ENCODE results near the gene AKIP1. TPM values are rescaled to one million over a fixed set of nuclear protein-coding genes. Genes with fewer than 3 reads are reported as not detected.

Gene AKIP1
- 28.6 TPM for polyA plus RNA-seq (2013, experiment 1 of 2)
- 28.9 TPM for polyA plus RNA-seq (2013, experiment 2 of 2)

GRCh38 chr11:8911029-8911823 lies at the start of gene AKIP1:
TSS of gene AKIP1 (plus strand) at chr11:8911189. CDS start at chr11:8911450, 261 bp downstream.
- Histone ChIP-seq H3K4me1 (ENCODE audit: control insufficient read depth in 2 of 2, insufficient read depth in 1 of 2, low read depth in 1 of 2, low read length in 2 of 2) (peaks cover 10 to 13% of the 10 kb centered on the region in 2 donors), H2BK12ac (ENCODE audit: low read length) (peak within 1 kb of the TSS; percentile 66), H3K36me3 (replicated peaks in 1 of 2; ENCODE audit: control insufficient read depth in 2 of 2, insufficient read depth in 2 of 2, low read length in 2 of 2) (peaks cover 0 to 32% of the 10 kb centered on the region in 2 donors), H4K8ac (ENCODE audit: low read depth, low read length) (peak within 1 kb of the TSS; percentile 31), H3K4me3 (ENCODE audit: low read length in 2 of 2) (peak within 1 kb of the TSS; percentile 69 to 84), H3K9ac (ENCODE audit: low read depth, low read length, poor library complexity) (peak within 1 kb of the TSS; percentile 99), H3K14ac (ENCODE audit: low read length) (peak within 1 kb of the TSS; percentile 86), H3K4ac (ENCODE audit: low read length) (peak within 1 kb of the TSS; percentile 86), H3K27me3 (ENCODE audit: control insufficient read depth in 3 of 3, insufficient read depth in 3 of 3, low read depth in 1 of 3, low read length in 3 of 3) (peaks cover 0 to 13% (median 0%) of the 10 kb centered on the region in 3 experiments), H3K23ac (ENCODE audit: low read depth, low read length, poor library complexity) (peak within 1 kb of the TSS; percentile 60), H4K91ac (ENCODE audit: low read depth, low read length, poor library complexity) (peak within 1 kb of the TSS; percentile 25), H2BK5ac (ENCODE audit: low read length) (peak within 1 kb of the TSS; percentile 99), H3K9me3 (replicated peaks in 1 of 2; ENCODE audit: control insufficient read depth in 2 of 2, insufficient read depth in 1 of 2, low read depth in 1 of 2, low read length in 2 of 2) (no peaks in the 10 kb centered on the region), H3K79me1 (ENCODE audit: low read depth, low read length) (no peaks in the 10 kb centered on the region), H2BK120ac (ENCODE audit: low read depth, low read length) (peak within 1 kb of the TSS; percentile 98), H3K18ac (ENCODE audit: low read length) (peak within 1 kb of the TSS; percentile 98), H2BK15ac (ENCODE audit: low read length) (peak within 1 kb of the TSS; percentile 90), H2AK5ac (ENCODE audit: low read depth, low read length) (peak within 1 kb of the TSS; percentile 93), H3K27ac (replicated peaks; ENCODE audit: low read length) (peak within 1 kb of the TSS; percentile 95), H3K4me2 (ENCODE audit: insufficient read depth, low read length, poor library complexity, severe bottlenecking) (peak within 1 kb of the TSS; percentile 68), H2AFZ (ENCODE audit: low read length) (peak within 1 kb of the TSS; percentile 96)
- DNase-seq (ENCODE audit: low spot score) = peak; percentile 98
- WGBS, 2 donors (ENCODE audit: extremely low coverage in 2 of 2, insufficient read length in 2 of 2, insufficient replicate concordance in 1 of 2) = no CpG with 5 or more reads among the region's 68 CpGs

DNA sequence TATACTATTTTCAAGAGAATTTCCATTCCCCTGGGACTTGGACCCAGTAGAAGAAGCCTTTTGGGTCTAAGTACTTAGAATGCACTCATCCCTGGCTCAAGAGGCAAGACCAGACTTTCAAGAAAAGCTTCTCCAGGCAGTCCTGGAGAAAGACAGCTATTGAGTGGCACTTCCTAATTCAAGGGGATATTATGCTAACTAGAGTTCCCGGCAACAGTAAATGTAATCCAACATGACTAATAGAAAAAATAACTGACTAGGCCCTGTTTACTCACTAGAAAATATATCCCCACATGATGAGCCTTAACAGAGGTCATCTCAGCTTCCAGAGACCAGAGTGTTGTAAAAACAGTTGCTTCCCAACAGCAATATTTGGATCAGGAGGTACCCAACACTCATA lies 47.2 kb upstream of the AKIP1 start:
- H2AK5ac ChIP-seq (ENCODE audit: low read depth, low read length) = no peak overlapping the region
- peaks cover 0 to 4% of the 10 kb centered on the region in 2 donors for H3K9me3 ChIP-seq (replicated peaks in 1 of 2; ENCODE audit: control insufficient read depth in 2 of 2, insufficient read depth in 1 of 2, low read depth in 1 of 2, low read length in 2 of 2)
- no peak overlapping the region for H4K8ac ChIP-seq (ENCODE audit: low read depth, low read length)
- WGBS, 2 donors (ENCODE audit: extremely low coverage in 2 of 2, insufficient read length in 2 of 2, insufficient replicate concordance in 1 of 2) = no CpG with 5 or more reads among the region's 1 CpG
- no peak overlapping the region for H2BK15ac ChIP-seq (ENCODE audit: low read length)
- H2BK120ac ChIP-seq (ENCODE audit: low read depth, low read length) = no peak overlapping the region
- H3K79me1 ChIP-seq (ENCODE audit: low read depth, low read length) = no peaks in the 10 kb centered on the region
- no peak overlapping the region for H2BK12ac ChIP-seq (ENCODE audit: low read length)
- no peak overlapping the region for H3K4ac ChIP-seq (ENCODE audit: low read length)
- no peak overlapping the region for H3K27ac ChIP-seq (replicated peaks; ENCODE audit: low read length)
- H3K9ac ChIP-seq (ENCODE audit: low read depth, low read length, poor library complexity) = no peak overlapping the region
- no peak overlapping the region for H3K4me2 ChIP-seq (ENCODE audit: insufficient read depth, low read length, poor library complexity, severe bottlenecking)
- no peak overlapping the region for H3K14ac ChIP-seq (ENCODE audit: low read length)
- H3K23ac ChIP-seq (ENCODE audit: low read depth, low read length, poor library complexity) = no peak overlapping the region
- H3K18ac ChIP-seq (ENCODE audit: low read length) = no peak overlapping the region
- no peak overlapping the region for H2BK5ac ChIP-seq (ENCODE audit: low read length)
- no peak for DNase-seq (ENCODE audit: low spot score)
- H3K27me3 ChIP-seq (ENCODE audit: control insufficient read depth in 3 of 3, insufficient read depth in 3 of 3, low read depth in 1 of 3, low read length in 3 of 3) = no peaks in the 10 kb centered on the region
- no peak overlapping the region for H3K4me3 ChIP-seq (ENCODE audit: low read length in 2 of 2)
- H3K4me1 ChIP-seq (ENCODE audit: control insufficient read depth in 2 of 2, insufficient read depth in 1 of 2, low read depth in 1 of 2, low read length in 2 of 2) = peaks cover 0 to 14% of the 10 kb centered on the region in 2 donors
- no peak overlapping the region for H4K91ac ChIP-seq (ENCODE audit: low read depth, low read length, poor library complexity)
- no peaks in the 10 kb centered on the region for H3K36me3 ChIP-seq (replicated peaks in 1 of 2; ENCODE audit: control insufficient read depth in 2 of 2, insufficient read depth in 2 of 2, low read length in 2 of 2)
- H2AFZ ChIP-seq (ENCODE audit: low read length) = no peak overlapping the region

GRCh38 chr11:8865304-8865703 lies 45.7 kb upstream of the AKIP1 start:
- Histone ChIP-seq H3K36me3 (replicated peaks in 1 of 2; ENCODE audit: control insufficient read depth in 2 of 2, insufficient read depth in 2 of 2, low read length in 2 of 2) (no peaks in the 10 kb centered on the region), H3K27ac (replicated peaks; ENCODE audit: low read length) (no peak overlapping the region), H4K8ac (ENCODE audit: low read depth, low read length) (no peak overlapping the region), H3K23ac (ENCODE audit: low read depth, low read length, poor library complexity) (no peak overlapping the region), H2BK120ac (ENCODE audit: low read depth, low read length) (no peak overlapping the region), H2AFZ (ENCODE audit: low read length) (no peak overlapping the region), H3K4me2 (ENCODE audit: insufficient read depth, low read length, poor library complexity, severe bottlenecking) (no peak overlapping the region), H3K4ac (ENCODE audit: low read length) (no peak overlapping the region), H3K9me3 (replicated peaks in 1 of 2; ENCODE audit: control insufficient read depth in 2 of 2, insufficient read depth in 1 of 2, low read depth in 1 of 2, low read length in 2 of 2) (peaks cover 0 to 4% of the 10 kb centered on the region in 2 donors), H3K14ac (ENCODE audit: low read length) (no peak overlapping the region), H3K4me1 (ENCODE audit: control insufficient read depth in 2 of 2, insufficient read depth in 1 of 2, low read depth in 1 of 2, low read length in 2 of 2) (peaks cover 6 to 16% of the 10 kb centered on the region in 2 donors), H3K4me3 (ENCODE audit: low read length in 2 of 2) (no peak overlapping the region), H4K91ac (ENCODE audit: low read depth, low read length, poor library complexity) (no peak overlapping the region), H3K79me1 (ENCODE audit: low read depth, low read length) (no peaks in the 10 kb centered on the region), H2BK15ac (ENCODE audit: low read length) (no peak overlapping the region), H3K27me3 (ENCODE audit: control insufficient read depth in 3 of 3, insufficient read depth in 3 of 3, low read depth in 1 of 3, low read length in 3 of 3) (no peaks in the 10 kb centered on the region), H3K18ac (ENCODE audit: low read length) (no peak overlapping the region), H3K9ac (ENCODE audit: low read depth, low read length, poor library complexity) (no peak overlapping the region), H2BK12ac (ENCODE audit: low read length) (no peak overlapping the region), H2BK5ac (ENCODE audit: low read length) (no peak overlapping the region), H2AK5ac (ENCODE audit: low read depth, low read length) (no peak overlapping the region)
- DNase-seq (ENCODE audit: low spot score) = no peak

DNA sequence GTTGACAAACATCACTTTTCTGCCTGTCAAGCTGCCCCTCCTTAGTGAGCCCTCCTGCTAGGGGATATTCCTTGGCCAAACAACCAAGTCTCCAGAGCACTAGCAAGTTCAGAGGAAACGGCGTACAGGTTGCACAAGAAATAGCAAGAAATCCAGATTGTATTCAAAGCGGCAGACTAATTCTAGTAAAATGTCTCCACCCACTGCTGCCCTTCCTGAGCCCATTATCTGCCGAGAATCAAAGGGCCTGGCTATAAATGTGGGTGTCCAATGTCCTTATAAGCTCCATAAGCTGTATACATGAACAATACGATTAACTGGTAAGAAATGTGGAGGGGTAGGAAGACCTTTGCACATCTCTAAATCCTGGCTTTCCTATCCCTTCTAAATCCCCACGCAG lies 44.0 kb upstream of the AKIP1 start:
- H2AFZ ChIP-seq (ENCODE audit: low read length) = no peak overlapping the region
- no peak overlapping the region for H2BK120ac ChIP-seq (ENCODE audit: low read depth, low read length)
- no peak overlapping the region for H2AK5ac ChIP-seq (ENCODE audit: low read depth, low read length)
- H3K18ac ChIP-seq (ENCODE audit: low read length) = no peak overlapping the region
- no peak overlapping the region for H3K4me2 ChIP-seq (ENCODE audit: insufficient read depth, low read length, poor library complexity, severe bottlenecking)
- no peak overlapping the region for H4K8ac ChIP-seq (ENCODE audit: low read depth, low read length)
- H4K91ac ChIP-seq (ENCODE audit: low read depth, low read length, poor library complexity) = no peak overlapping the region
- H3K4me3 ChIP-seq (ENCODE audit: low read length in 2 of 2) = no peak overlapping the region
- no peak overlapping the region for H3K4ac ChIP-seq (ENCODE audit: low read length)
- no peak overlapping the region for H3K9ac ChIP-seq (ENCODE audit: low read depth, low read length, poor library complexity)
- no peak overlapping the region for H2BK15ac ChIP-seq (ENCODE audit: low read length)
- WGBS, 2 donors (ENCODE audit: extremely low coverage in 2 of 2, insufficient read length in 2 of 2, insufficient replicate concordance in 1 of 2) = no CpG with 5 or more reads among the region's 6 CpGs
- H3K27me3 ChIP-seq (ENCODE audit: control insufficient read depth in 3 of 3, insufficient read depth in 3 of 3, low read depth in 1 of 3, low read length in 3 of 3) = no peaks in the 10 kb centered on the region
- H3K36me3 ChIP-seq (replicated peaks in 1 of 2; ENCODE audit: control insufficient read depth in 2 of 2, insufficient read depth in 2 of 2, low read length in 2 of 2) = no peaks in the 10 kb centered on the region
- DNase-seq (ENCODE audit: low spot score) = no peak
- no peaks in the 10 kb centered on the region for H3K79me1 ChIP-seq (ENCODE audit: low read depth, low read length)
- H2BK12ac ChIP-seq (ENCODE audit: low read length) = no peak overlapping the region
- peaks cover 11 to 16% of the 10 kb centered on the region in 2 donors for H3K4me1 ChIP-seq (ENCODE audit: control insufficient read depth in 2 of 2, insufficient read depth in 1 of 2, low read depth in 1 of 2, low read length in 2 of 2)
- H3K27ac ChIP-seq (replicated peaks; ENCODE audit: low read length) = no peak overlapping the region
- no peak overlapping the region for H2BK5ac ChIP-seq (ENCODE audit: low read length)
- no peak overlapping the region for H3K23ac ChIP-seq (ENCODE audit: low read depth, low read length, poor library complexity)
- no peak overlapping the region for H3K14ac ChIP-seq (ENCODE audit: low read length)
- H3K9me3 ChIP-seq (replicated peaks in 1 of 2; ENCODE audit: control insufficient read depth in 2 of 2, insufficient read depth in 1 of 2, low read depth in 1 of 2, low read length in 2 of 2) = no peaks in the 10 kb centered on the region

All from neuronal stem cell (in vitro differentiated cells).